Loucy (cell line): ENCODE measurements around the gene FERMT3.

Experiments
- EZH2phosphoT487 ChIP-seq: fragments of 200-600 bp; IDR thresholded peaks from 2 replicates; pipeline ENCODE4 v1.6.1; 2018; ENCODE audit warnings: antibody characterized with exemption, mild to moderate bottlenecking, moderate library complexity, borderline replicate concordance
- TF ChIP-seq, protein P1 (sequence below): fragments of 200-600 bp; sonication (generic); conservative IDR thresholded peaks from 2 replicates; pipeline ENCODE4 v1.5.1; 2014; ENCODE audit warnings: mild to moderate bottlenecking, antibody characterized with exemption, low read length

GRCh38 chr11:64161037-64161436 is 45.5 kb upstream of the FERMT3 start:
- TF ChIP-seq, protein P1, sequence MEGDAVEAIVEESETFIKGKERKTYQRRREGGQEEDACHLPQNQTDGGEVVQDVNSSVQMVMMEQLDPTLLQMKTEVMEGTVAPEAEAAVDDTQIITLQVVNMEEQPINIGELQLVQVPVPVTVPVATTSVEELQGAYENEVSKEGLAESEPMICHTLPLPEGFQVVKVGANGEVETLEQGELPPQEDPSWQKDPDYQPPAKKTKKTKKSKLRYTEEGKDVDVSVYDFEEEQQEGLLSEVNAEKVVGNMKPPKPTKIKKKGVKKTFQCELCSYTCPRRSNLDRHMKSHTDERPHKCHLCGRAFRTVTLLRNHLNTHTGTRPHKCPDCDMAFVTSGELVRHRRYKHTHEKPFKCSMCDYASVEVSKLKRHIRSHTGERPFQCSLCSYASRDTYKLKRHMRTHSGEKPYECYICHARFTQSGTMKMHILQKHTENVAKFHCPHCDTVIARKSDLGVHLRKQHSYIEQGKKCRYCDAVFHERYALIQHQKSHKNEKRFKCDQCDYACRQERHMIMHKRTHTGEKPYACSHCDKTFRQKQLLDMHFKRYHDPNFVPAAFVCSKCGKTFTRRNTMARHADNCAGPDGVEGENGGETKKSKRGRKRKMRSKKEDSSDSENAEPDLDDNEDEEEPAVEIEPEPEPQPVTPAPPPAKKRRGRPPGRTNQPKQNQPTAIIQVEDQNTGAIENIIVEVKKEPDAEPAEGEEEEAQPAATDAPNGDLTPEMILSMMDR: no peak
- no peak for TF ChIP-seq EZH2phosphoT487
